UCSD-AML1 (cell line): ENCODE measurements around the gene SDR39U1.
A peak's percentile ranks its signal among the peaks of the same experiment; 100 is the strongest.

ENCODE experiments used
- DNase-seq: peaks from one replicate; lab custom pipeline; 2025; ENCODE audit not compliant: unreplicated experiment; lab: John Stamatoyannopoulos, UW

SDR39U1 gene

DNA sequence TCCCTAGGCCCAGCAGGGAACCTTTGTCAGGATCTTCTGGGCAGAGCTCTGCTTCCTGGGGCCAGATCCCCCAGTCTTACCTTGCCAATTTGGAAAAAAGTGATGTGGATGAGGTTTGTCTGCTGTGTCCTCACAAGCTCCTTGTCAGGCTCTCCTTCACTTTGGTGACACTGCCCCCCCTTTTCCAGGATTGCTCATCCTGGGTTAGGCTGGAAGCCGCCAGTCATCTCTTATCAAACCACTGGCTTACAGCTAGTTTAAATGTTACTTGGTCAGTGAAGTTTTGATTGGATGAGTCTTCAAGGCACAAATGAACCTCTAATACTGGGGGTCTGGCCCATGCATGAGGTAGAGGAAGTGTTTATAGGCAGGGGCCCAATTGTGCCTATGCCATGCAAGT, 28.5 kb downstream of the SDR39U1 start:
- no peak for DNase-seq

GRCh38 chr14:24411443-24412389, 30.9 kb downstream of the SDR39U1 start:
- peak; percentile 53 for DNase-seq

GRCh38 chr14:24409956-24410355, 32.6 kb downstream of the SDR39U1 start:
- no peak for DNase-seq

DNA sequence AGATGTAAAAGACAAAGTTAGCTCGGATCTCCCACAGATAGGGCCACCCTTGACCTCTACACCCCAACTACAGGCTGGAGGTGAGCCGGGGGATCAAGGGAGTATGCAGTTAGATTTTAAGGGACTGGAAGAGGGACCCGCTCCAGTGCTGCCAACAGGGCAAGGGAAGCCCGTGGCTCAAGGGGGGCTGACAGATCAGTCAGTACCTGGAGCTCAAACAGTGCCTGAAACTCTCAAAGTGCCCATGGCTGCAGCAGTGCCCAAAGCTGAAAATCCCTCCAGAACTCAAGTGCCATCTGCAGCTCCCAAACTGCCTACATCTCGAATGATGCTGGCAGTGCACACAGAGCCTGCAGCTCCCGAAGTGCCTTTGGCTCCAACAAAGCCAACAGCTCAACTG, 33.4 kb downstream of the SDR39U1 start:
- DNase-seq: no peak

GRCh38 chr14:24408764-24409163, 33.8 kb downstream of the SDR39U1 start:
- no peak for DNase-seq

- no peak for DNase-seq
Observed at GRCh38 chr14:24407608-24408325, 34.8 kb downstream of the SDR39U1 start.

DNA sequence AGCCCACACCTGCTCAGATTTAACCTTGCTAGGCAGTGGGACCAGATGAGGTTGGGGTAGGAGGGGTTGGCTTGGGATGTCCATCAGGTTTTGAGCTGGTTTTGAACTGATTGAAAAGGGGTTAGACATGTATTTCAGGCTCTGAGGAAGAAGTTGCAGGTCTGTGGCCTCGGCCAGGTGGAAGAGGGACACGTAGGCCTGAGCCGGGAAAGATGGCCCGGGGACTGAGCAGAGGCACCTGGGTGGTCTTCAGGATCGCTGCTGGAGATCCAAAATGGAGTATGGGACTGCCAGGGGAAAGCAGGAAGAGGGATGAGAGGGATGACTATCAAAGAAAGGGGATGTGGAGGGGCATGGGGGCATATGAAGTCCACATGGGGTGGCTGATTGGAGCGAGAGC, 36.2 kb downstream of the SDR39U1 start:
- DNase-seq: no peak

DNA sequence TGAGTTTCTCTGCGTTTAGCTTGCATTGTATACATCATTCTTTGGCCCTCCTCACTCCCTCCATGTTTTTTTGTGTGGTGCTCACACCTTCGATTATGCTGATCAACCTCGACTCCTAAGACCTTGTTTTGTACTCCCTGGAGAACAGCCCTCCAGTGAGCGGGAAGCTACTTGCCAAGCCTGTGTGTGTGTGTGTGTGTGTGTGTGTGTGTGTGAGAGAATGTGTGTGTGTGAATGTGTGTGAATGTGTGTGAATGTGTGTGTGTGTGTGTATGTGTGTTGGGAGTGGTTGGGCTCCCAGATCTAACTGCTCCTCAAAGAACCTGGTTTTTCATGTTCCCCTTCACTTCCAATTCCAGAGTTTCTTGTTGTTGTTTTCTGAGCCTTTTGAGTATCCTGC, 37.8 kb downstream of the SDR39U1 start:
- DNase-seq: no peak

DNA sequence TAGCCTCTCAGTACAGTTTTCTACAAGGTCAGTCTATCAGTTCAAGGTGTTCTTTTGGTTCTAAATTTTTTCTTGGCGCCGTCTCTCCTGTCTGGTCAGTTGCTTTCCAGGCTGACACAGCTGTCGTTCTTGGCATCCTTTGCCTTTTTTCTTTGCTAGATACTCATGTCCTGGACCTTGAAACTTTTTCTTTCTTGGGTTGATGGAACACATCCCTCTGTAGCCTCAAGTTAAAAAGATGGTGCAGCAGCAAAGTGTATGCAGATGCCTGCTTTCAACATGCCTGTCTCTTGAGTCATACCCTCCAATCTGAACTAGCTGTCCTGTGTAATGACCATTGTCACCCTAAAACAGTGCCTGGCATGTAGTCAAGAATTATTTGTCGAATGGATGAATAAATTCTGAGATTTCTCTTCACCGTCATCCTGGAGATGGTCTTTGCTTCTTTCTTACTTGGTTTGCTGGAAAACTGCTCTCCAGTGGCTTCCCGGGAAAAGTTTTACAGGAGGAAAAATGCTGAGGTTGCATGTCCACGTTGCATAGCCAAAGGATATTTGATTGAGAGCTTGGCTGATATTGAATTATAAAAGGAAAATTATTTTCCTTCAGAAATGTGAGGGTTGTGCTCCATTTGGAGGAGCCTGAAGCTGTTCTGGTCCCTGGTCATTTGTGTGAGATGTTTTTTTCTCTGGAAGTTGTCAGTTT, 39.1 kb downstream of the SDR39U1 start:
- DNase-seq: no peak

DNA sequence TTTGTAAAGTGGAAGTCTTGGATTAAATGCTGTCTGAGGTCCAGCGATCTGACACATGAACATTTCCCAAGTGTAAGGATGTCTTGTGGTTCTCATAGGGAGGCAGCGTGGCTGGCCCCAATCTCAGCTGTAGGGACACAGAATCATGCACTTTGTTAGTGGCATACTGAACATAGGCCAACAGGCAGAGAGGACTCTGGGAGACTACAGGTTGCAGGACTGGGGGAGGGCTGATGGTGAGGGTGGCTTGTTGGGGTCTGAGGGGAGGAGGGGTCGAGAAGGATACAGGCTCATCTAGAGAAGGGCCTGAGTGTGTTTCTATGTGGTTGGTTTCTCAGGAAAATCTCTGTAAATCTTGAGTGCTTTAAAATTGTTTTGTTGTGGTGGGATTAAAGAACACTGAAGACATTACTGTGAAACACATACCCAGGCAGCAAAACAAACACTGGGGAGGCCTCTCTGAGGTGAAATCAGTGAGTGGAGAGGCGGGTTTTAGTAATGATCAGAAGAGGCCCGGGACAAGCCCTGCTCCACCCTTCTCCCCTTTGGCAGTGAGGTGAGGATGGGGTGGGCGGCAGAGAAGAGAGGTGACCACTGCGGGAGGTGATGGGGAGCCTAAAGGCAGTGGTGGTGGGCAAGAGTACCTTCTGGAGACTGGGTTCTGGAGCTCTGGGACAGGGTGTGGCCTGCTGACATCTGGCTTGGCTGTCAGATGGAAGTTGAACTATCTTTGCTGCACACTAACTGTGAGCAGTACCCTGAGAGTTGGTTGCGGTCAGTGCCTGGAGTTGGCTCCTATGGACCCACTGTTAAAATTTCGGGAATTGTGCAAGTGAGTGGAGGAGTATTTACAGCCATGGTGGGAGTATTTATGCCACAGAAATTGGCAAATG, 40.5 kb downstream of the SDR39U1 start:
- DNase-seq: no peak

DNA sequence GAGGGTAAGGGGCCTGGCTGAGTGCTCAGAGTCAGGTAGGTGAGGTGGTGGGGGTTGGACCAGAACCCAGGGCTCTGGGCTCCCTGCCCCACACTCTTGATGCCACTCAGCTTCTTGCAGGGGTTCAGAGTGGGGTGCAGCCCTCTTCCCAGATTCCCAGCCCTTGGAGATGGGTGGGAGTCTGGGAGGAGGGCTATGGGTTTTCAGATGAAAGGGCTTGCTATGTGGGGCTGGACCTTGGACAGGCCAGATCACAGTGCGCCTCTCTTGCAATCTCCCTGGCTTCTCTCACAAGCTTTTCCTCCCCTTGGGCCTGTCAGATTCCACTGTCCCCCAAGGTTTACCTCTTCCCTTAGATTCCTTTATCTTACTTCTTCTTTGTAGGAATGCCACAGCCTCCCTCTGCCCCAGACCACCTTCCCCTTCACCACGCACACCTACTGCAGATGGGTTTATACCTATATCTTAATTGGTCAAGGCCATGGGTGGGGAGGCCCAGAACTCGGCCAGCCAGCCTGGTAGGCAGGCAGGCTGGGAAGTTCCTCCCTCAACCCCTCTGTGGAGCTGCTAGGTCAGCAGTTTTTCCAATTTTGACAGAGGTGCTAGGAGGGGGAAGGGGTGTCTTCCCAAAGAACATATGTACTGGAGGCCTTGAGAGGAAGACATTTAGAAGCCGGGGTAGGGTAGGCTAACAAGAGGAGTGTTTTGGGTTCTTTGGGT, 42.4 kb downstream of the SDR39U1 start:
- DNase-seq: no peak

- no peak for DNase-seq
Observed at GRCh38 chr14:24399447-24399822, 43.1 kb downstream of the SDR39U1 start.

- DNase-seq: peak; percentile 75
Observed at GRCh38 chr14:24398653-24399446, 43.7 kb downstream of the SDR39U1 start, which contains the start of gene NYNRIN. NYNRIN (plus strand) TSS chr14:24399003; CDS start chr14:24399247, 244 bp downstream.

DNA sequence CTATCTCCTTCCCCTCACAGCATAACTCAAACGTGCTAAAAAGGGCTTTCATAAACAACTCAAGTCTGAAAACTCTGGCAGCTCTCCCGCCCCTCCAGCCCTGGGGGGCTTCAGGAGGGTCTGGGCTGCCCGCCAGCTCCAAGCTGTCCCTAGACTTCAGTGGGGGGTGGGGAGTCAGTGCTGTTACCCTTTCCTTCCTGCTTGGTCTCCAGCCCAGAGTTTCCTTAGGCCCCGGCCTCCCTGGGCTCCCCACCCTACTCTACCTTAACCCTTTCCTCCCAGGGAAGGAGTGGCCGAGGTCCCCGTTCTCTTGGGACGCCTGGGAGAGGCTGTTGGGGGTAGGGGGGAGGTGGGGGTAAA, 44.3 kb downstream of the SDR39U1 start:
- peak; percentile 46 for DNase-seq

GRCh38 chr14:24397639-24398292, 44.8 kb downstream of the SDR39U1 start:
- DNase-seq: no peak

- DNase-seq: peak; percentile 74
Observed at GRCh38 chr14:24395609-24396582, 46.7 kb downstream of the SDR39U1 start.

DNA sequence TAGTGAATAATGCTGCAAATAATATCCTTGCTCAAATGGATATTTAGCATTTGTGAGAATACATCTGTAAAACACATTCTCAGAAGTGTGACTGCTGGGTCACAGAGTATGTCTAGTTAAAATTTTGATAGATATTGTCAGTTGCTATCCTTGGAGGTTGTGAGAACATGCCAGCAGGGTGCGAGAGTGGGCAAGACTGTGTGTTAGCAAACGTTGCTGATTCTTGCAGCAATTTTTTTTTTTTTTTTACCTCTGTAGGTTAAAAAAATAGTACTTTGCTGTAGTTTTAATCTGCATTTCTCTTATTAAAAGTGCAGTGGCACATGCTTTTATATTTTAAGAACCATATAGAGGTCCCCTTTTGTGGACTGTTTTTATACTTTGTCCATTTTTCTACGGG, 48.3 kb downstream of the SDR39U1 start:
- DNase-seq: no peak
